ENCODE measurements around the gene IRAK1. TPM values are rescaled to one million over a fixed set of nuclear protein-coding genes. Genes with fewer than 3 reads are reported as not detected.

The IRAK1 gene
- total RNA-seq = 100 to 1,000 TPM in 1 of 2 donors, 10 to 100 TPM in 1; 51.6 to 105 TPM

GRCh38 chrX:154019633-154020528, at the start of gene IRAK1:
Gene IRAK1, minus strand, starts transcription at chrX:154019902. Its CDS starts 90 bp downstream, at chrX:154019812.
- WGBS, 2 donors = 0% methylated on average over 12 of the region's 99 CpGs; no CpG with 5 or more reads in 1 of the 2 donors
- Histone ChIP-seq H3K4me1 (peaks cover 21% of the 10 kb centered on the region), H3K27ac (peak within 1 kb of the TSS; percentile 65 to 91 (median 84)), H3K36me3 (replicated peaks in 1 of 2; ENCODE audit: insufficient read depth in 1 of 2, low read depth in 2 of 2) (no peaks in the 10 kb centered on the region), H3K4me3 (peak within 1 kb of the TSS in 1 of 2 donors; percentile 9), H3K9me3 (no peaks in the 10 kb centered on the region), H3K27me3 (no peaks in the 10 kb centered on the region)
- peak; percentile 90 for ATAC-seq
- DNase-seq = peak; percentile 53 to 64 (median 58)
- intact Hi-C loops (cut with DNase I) = no loop called here
- TF ChIP-seq POLR2A (IDR thresholded peaks at IDR 0.05) = peak in 2 of 3 donors; percentile 35 to 40
- TF ChIP-seq, protein P1, sequence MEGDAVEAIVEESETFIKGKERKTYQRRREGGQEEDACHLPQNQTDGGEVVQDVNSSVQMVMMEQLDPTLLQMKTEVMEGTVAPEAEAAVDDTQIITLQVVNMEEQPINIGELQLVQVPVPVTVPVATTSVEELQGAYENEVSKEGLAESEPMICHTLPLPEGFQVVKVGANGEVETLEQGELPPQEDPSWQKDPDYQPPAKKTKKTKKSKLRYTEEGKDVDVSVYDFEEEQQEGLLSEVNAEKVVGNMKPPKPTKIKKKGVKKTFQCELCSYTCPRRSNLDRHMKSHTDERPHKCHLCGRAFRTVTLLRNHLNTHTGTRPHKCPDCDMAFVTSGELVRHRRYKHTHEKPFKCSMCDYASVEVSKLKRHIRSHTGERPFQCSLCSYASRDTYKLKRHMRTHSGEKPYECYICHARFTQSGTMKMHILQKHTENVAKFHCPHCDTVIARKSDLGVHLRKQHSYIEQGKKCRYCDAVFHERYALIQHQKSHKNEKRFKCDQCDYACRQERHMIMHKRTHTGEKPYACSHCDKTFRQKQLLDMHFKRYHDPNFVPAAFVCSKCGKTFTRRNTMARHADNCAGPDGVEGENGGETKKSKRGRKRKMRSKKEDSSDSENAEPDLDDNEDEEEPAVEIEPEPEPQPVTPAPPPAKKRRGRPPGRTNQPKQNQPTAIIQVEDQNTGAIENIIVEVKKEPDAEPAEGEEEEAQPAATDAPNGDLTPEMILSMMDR (IDR thresholded peaks at IDR 0.05) = no peak

DNA sequence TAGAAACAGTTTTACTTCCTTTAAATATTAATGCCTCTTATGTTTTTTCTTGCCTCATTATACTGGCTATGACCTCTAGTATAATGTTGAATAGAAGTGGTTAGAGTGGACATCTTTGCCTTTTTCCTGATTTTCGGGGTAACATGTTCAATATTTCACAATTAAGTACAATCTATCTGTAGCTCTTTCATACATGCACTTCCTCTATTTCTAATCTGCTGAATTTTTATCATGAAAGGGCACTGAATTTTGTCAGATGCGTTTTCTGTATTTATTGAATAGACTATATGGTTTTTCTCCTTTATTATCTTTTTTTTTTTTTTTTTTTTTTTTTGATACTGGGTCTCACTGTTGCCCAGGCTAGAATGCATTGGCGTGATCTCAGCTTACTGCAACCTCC, 48.9 kb upstream of the IRAK1 start:
- Histone ChIP-seq H3K27ac (no peak overlapping the region), H3K36me3 (replicated peaks in 1 of 2; ENCODE audit: insufficient read depth in 1 of 2, low read depth in 2 of 2) (no peaks in the 10 kb centered on the region), H3K4me3 (no peak overlapping the region), H3K9me3 (no peaks in the 10 kb centered on the region), H3K27me3 (no peaks in the 10 kb centered on the region), H3K4me1 (peaks cover 16% of the 10 kb centered on the region)
- ATAC-seq (no peak), DNase-seq (no peak)
- no peak for TF ChIP-seq POLR2A (IDR thresholded peaks at IDR 0.05)
- TF ChIP-seq, protein P1 (IDR thresholded peaks at IDR 0.05) = no peak
- intact Hi-C loops (cut with DNase I) = no loop called here
- WGBS, 2 donors = 86 to 91% methylated on average over 2 to 3 of the region's 3 CpGs

DNA sequence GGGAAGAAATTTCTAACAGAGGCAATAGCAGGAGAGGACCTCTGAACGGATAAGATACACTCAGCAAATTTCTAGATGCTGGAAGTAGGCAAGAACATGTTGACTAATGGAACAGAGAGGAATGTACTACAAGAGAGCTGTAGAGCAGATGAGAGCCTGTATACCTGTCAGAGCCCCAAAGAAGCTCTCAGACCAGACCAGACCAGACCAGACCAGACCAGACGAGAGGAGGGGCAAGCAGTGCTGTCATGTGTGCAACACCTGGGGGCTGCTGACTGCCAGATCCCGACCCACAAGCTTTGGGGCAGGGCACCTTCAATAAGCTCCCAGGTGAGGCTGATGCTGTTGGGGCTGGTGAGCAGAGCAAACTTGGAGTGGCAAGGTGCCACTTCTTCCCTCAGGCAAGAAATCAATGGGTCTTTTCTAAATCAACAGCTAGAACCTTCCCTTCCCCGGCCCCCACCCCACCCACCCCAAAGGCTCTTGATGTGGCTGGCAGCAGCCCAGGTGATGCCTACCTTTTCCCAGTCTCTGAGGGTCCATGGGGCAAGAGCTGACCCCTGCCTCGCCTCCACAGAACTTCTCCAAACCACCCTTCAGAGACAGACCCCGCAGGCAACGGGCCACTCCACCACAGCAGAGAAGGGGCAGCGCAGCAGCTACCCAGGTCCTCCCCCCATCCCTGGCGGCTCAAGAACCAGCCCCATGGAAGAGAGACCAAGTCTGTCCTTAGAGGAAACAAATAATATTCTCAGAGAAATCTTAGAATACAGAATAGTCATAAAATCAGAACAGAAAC, 45.1 kb upstream of the IRAK1 start:
- Histone ChIP-seq H3K36me3 (replicated peaks in 1 of 2; ENCODE audit: insufficient read depth in 1 of 2, low read depth in 2 of 2) (no peaks in the 10 kb centered on the region), H3K4me1 (peaks cover 43% of the 10 kb centered on the region), H3K4me3 (no peak overlapping the region), H3K9me3 (no peaks in the 10 kb centered on the region), H3K27me3 (no peaks in the 10 kb centered on the region), H3K27ac (no peak overlapping the region)
- ATAC-seq (no peak), DNase-seq (no peak)
- no peak for TF ChIP-seq POLR2A (IDR thresholded peaks at IDR 0.05)
- TF ChIP-seq, protein P1 (IDR thresholded peaks at IDR 0.05) = no peak
- WGBS, 2 donors = 57 to 68% methylated on average over 2 to 4 of the region's 9 CpGs
- intact Hi-C loops (cut with DNase I) = no loop called here

GRCh38 chrX:154063234-154063633, 43.5 kb upstream of the IRAK1 start:
- no peak for ATAC-seq
- TF ChIP-seq POLR2A (IDR thresholded peaks at IDR 0.05) = no peak
- TF ChIP-seq, protein P1 (IDR thresholded peaks at IDR 0.05) = no peak
- DNase-seq = no peak
- Histone ChIP-seq H3K27me3 (no peaks in the 10 kb centered on the region), H3K4me1 (peaks cover 57% of the 10 kb centered on the region), H3K27ac (no peak overlapping the region), H3K4me3 (no peak overlapping the region), H3K9me3 (no peaks in the 10 kb centered on the region), H3K36me3 (replicated peaks in 1 of 2; ENCODE audit: insufficient read depth in 1 of 2, low read depth in 2 of 2) (no peaks in the 10 kb centered on the region)
- intact Hi-C loops (cut with DNase I) = no loop called here
- 50 to 62% methylated on average over 4 of the region's 4 CpGs for WGBS, 2 donors

Measured in body of pancreas (tissue), 4 donors.